Measurements from ENCODE around the gene TBC1D10A.

DNA sequence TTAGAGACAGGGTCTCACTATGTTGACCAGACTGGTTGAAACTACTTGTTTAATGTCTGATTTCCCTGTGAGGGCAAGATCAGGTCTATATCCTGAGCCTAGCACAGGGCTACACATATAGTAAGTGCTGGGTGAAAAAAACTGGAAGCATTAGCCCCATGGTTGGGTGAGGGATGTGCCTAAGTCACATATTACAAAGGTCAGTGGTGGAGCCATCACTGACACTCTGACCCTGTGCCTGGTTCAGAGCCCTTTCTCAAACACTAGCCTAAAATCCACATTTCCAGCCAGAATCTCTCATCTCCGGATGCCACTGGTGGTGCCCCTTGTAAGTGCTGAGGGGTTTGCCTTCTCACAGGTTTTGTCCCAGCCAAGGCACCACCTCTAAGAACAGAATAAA, 9.0 kb downstream of the TBC1D10A start:
- no peak for TF ChIP-seq POLR2A (IDR thresholded peaks at IDR 0.05; ENCODE audit: low read length)
- no peak for TF ChIP-seq GATA1 (IDR thresholded peaks at IDR 0.05; ENCODE audit: low read depth, low read length)
